CD4-positive, alpha-beta T cell treated with Interferon gamma for 1 hour (primary cell): ENCODE data around the gene GGA2.
"Not testable (repeated sequence)": the region's sequence is repeated elsewhere in the genome, so short reads cannot be mapped to it uniquely, and the experiment has no call there.

ENCODE experiments used
- DNase-seq: peaks from one replicate; pipeline ENCODE4 v3.0.0-alpha.2; 2020

GGA2 gene

GRCh38 chr16:23465179-23465578, 45.1 kb downstream of the GGA2 start:
- no peak for DNase-seq

GRCh38 chr16:23464196-23464595, 46.1 kb downstream of the GGA2 start:
- no peak for DNase-seq

- not testable (repeated sequence) for DNase-seq
Observed at GRCh38 chr16:23462994-23463393, 47.3 kb downstream of the GGA2 start.

GRCh38 chr16:23453338-23454052, 56.8 kb downstream of the GGA2 start:
- DNase-seq = no peak

GRCh38 chr16:23452572-23453337, 57.5 kb downstream of the GGA2 start, which contains the start of gene COG7:
Gene COG7, minus strand, starts transcription at chr16:23453189. Its CDS starts 195 bp downstream, at chr16:23452994.
- peak; percentile 82 for DNase-seq

- no peak for DNase-seq
Observed at GRCh38 chr16:23452221-23452571, 58.1 kb downstream of the GGA2 start.

GRCh38 chr16:23448392-23448791, 61.9 kb downstream of the GGA2 start:
- no peak for DNase-seq

- not testable (repeated sequence) for DNase-seq
Observed at GRCh38 chr16:23437542-23437941, 72.8 kb downstream of the GGA2 start.

GRCh38 chr16:23436951-23437350, 73.3 kb downstream of the GGA2 start:
- no peak for DNase-seq

GRCh38 chr16:23435500-23435899, 74.8 kb downstream of the GGA2 start:
- peak; percentile 51 for DNase-seq

GRCh38 chr16:23434380-23434779, 75.9 kb downstream of the GGA2 start:
- no peak for DNase-seq

- DNase-seq = no peak
Observed at GRCh38 chr16:23433261-23433920, 76.9 kb downstream of the GGA2 start.

GRCh38 chr16:23432176-23433128, 77.8 kb downstream of the GGA2 start:
- no peak for DNase-seq

GRCh38 chr16:23428351-23428750, 81.9 kb downstream of the GGA2 start:
- DNase-seq = no peak

GRCh38 chr16:23424292-23424958, 85.9 kb downstream of the GGA2 start:
- no peak for DNase-seq

GRCh38 chr16:23423496-23424049, 86.7 kb downstream of the GGA2 start:
- no peak for DNase-seq

- DNase-seq = no peak
Observed at GRCh38 chr16:23420011-23420410, 90.3 kb downstream of the GGA2 start.

GRCh38 chr16:23416816-23417215, 93.5 kb downstream of the GGA2 start:
- DNase-seq = no peak

GRCh38 chr16:23414731-23415130, 95.6 kb downstream of the GGA2 start:
- DNase-seq = no peak
